ENCODE data around the gene GDI1.

DNA sequence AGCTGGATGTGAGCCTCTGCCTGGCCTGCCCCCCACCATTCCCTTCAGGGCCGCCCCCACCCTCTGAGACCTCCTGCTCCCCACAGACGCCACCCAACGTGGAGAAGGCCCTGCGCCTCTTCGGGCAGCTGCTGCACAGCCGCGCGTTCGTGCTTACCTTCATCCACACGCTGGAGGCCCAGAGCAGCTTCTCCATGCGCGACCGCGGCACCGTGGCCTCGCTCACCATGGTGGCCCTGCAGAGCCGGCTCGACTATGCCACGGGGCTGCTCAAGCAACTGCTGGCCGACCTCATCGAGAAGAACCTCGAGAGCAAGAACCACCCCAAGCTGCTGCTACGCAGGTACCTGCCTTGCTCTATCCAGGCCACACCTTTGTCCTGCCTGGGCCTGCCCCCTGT, 31.3 kb downstream of the GDI1 start:
- no peak for TF ChIP-seq POLR2A (IDR thresholded peaks at IDR 0.05; ENCODE audit: low read depth, low read length)
- no peak for TF ChIP-seq TAF1 (IDR thresholded peaks at IDR 0.05; ENCODE audit: borderline replicate concordance, low read depth, low read length)
